HG03565 (cell line): Measurements from ENCODE around the gene BCOR.

Experiments used
- ATAC-seq: cut with Tn5 transposase; IDR thresholded peaks from one replicate; pipeline ENCODE4 v1.9.1; 2021; ENCODE audit warnings: mild to moderate bottlenecking, moderate library complexity; ENCODE audit not compliant: unreplicated experiment

BCOR gene

DNA sequence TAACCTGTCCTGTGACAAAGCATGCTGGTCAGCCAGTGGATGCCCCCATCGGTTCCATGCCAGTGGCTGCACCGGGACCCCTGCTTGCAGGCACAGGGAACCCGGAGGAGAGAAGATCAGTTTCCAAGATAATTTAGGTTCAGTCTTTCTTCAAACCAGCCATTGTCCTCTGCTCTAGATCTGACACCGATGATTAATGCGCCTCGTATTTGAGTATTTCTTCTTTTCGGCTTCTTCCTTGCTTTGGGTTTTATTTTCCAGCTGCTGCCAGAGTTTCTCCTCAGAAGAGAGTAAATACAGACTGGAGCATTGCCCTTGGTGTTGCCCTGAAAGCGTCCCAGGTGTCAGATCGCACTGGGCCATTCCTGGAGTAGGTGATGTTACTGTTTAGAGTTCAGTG, 19.2 kb upstream of the BCOR start:
- no peak for ATAC-seq

DNA sequence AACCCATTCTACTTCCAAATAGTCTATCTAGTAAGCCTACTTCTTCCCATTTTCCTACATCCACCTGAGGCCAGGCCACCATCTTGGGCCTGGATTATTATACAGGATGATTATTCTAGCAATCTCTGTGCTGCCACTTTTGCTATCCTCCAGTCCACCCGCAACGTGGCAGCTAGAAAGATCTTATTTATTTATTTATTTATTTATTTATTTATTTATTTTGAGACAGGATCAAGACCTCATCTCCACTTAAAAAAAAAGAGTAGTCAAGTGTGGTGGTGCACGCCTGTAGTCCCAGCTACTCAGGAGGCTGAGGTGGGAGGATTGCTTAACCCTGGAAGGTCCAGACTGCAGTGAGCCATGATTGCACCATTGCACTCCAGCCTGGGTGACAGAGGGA, 15.2 kb upstream of the BCOR start:
- ATAC-seq = no peak

DNA sequence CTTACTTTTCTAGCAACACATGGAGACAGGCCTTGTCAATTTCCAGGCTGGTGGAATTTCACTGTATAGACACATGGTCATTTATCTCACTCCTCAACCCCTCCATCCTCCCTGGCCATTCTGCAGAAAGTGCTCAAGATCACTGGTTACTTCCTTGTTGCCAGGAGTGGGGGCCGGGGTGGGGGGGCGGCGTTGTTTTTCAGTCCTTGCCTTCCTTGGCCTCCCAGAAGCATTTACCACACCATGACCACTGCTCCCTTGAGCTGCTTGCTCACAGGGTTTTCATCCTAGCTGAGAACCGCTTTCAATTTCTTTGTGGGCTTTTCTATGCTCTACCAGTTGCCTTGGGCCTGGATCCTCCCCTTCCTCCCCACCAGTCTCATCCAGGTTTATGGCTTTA, 14.1 kb upstream of the BCOR start:
- ATAC-seq = no peak

DNA sequence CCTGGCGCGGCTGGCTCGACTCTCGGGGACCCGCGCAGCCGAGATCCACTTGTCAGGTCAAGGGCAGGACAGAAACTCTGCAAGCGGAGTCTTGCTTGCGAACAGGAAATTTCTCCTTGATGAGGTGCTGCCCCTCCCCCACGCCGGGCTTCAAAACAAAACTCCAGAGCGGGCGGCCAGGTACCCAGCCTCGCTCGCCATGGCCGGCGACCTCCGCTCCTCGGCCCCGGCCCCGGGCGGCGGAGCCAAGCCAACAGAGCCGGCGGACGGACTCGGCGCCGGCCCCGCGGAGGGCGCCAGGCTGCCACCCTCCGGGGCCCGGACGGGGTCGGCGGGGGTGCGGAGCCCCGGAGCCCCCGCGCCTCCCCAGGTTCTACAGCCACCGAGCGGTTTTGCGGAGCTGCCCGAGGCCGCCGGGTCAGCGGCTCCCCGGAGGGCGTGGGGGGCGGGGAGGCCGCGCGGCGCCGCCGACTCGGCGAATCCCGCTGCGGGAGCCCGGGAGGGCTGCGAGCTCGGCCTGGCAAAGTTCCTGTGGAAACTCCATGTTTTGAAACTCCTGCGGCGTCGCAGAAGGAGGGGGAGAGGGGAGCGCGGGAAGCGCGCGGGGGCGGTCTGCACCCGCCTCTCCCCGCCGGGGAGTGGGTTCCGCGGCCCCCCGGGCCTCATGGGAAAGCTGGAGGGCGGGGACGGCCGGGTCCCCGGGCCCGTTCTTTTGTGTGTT, 11.7 kb upstream of the BCOR start:
- ATAC-seq = no peak

DNA sequence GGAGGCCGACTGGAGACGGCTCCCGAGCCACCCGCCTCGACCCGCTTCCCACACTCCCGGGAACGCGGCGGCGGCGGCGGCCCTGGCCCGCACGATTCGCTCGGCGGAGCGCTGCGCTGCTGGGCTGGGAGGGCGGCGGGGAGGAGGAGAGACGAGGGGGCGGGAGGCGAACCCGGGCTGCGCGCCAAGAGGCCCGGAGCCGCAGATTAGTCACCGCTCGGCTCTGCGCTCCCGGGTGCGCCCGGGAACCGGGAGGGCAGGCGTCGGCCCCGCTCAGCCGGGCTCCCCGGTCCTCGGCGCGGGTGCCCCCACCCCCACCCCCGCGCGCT, 11.2 kb upstream of the BCOR start:
- ATAC-seq = no peak

DNA sequence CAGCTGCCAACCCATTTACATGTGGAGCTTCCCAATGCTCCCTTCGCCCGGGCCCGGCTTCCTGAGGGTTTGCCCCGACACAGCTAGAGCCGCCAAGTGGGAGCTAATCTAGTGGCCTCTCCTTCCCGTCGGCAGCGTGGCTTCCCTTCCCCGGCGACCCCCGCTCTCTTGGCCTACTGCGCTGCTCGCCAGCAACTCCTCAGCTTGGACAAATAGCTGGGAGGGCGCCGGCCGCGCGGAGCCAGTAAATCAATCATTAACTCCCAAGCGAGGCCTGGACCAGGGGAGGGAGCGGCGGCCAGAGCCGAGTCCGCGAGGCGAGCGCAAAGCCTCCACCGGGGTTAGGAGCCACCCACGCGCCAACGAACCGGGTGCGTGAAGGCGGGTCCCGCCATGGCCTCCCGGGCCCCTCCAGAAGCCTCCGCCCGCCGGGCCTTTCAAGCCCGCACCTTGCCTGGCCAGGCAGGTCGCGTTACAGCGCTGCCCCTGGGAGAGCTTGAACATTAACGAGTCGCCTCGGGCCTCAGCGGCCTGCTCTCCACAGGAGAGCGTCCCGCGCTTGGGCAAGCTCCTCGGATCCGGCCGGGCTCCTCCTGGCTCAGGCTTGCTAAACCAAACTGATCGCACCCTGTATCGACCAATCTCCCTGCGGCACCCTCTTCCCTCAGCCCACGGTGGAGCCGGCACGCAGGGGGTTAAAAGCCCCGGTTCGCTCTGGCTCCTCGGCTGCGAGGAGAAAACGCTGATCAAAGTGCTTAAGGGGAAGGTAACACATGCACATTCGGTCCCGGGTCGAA, 10.6 kb upstream of the BCOR start:
- ATAC-seq = no peak

DNA sequence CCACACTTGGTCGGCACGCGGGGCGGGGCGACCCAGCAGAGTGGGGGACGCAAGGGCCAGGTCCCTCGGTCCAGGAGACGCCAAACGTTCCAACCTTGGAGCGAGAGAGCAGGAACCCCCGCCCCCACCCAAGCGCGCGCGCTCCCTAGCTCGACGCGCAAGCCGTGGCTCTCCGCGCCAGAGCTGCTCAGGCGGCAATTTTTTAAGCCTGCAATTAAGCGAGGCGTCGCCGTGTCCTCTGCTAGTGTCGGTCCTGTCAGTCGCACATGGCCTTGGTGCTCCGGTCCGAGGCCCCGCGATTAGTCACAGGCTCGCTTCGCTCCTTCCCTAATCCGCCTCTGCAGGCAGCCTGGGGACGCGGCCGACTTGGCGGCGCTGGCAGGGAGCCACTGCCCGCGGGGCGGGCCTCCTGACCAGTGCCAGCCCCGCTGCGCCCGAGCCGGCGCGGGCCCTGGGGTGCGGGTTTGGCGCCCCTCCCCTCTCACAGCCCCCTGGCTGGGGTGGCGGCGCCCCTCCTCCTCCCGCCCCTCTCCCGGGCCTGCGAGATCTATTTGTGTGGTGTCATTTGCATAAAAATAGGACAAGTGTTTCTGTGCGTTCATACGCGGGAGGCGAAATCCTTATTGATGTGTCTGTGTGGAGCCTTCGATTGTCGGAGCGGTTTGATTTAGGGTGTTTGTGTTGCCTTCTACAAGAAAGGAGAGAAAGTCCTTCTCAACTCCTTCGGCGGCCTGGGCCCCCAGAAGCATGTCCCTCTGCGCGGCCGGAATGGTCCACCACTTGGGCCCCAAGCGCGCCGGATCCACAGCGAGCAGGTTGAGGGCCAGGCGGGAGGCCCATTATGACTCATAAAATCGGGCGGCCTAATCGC, 9.8 kb upstream of the BCOR start:
- ATAC-seq = no peak

DNA sequence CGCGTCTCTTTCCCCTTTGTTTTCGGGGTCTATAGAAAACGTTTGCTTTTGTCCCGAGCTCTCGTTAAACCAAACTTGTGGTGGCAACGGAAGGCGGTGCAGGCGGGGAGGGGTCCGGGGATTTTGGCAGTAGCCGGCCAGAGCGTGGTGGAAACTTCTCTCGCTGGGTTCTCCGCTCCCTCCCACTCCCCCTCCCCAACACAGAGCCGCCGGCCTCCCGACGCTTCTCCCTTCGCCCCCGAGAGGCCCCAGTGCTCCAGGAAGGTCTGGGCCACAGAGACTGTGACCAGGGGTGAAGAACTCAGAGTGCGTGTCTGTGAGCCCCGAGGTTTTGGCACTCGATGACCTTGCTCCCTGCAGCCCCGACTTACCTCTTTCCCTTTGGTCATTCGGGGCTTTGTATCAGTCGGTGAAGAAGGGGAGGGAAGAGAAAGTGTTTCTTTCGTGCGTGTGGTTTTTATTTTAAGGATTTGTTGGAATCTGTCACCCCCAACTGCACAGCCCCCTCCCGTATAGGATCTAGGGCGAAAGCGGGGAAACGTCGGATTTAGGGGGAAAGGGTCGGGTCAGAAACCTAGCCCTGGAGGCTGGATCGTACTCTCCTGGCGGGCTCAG, 9.0 kb upstream of the BCOR start:
- no peak for ATAC-seq

DNA sequence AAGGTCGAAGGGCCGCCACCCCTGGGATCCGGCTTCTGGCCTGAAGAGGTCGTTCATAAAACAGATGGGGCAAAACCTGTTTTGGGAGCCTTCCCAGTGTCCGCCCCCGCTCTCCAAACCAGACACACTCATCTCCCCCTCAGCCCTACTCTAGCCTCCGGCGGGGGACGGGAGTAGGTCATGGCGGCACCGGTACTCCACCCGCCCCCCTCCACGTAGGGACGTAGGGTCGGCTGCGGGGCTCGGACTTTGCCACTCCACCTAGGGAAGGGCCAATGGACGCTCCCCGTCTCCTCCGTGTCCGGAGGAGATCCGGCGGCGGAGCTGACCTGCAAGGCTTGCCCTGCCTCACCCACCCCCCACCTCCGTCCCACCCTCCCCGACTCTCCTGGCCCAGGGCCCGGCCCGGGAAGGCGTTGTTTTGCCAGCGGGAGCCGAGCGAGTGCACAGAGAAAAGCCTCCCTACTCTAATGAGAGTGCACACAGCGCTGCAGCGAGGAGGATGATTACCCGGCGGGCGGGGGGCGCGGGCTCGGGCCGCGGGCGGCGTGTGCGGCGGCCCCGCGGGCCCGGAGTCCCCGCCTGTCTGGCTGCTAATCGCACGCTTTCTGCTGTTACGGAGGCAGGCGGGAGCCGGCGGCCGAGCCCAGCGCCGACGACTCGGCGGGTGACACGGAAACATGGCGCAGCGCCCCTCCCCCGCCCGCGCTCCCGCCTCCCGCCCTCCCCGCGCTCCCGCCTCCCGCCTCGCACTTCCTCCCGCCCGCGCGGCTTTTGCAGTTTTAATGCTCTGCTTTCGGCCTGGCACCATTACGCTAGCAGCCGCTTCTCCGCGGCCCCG, 8.3 kb upstream of the BCOR start:
- no peak for ATAC-seq

DNA sequence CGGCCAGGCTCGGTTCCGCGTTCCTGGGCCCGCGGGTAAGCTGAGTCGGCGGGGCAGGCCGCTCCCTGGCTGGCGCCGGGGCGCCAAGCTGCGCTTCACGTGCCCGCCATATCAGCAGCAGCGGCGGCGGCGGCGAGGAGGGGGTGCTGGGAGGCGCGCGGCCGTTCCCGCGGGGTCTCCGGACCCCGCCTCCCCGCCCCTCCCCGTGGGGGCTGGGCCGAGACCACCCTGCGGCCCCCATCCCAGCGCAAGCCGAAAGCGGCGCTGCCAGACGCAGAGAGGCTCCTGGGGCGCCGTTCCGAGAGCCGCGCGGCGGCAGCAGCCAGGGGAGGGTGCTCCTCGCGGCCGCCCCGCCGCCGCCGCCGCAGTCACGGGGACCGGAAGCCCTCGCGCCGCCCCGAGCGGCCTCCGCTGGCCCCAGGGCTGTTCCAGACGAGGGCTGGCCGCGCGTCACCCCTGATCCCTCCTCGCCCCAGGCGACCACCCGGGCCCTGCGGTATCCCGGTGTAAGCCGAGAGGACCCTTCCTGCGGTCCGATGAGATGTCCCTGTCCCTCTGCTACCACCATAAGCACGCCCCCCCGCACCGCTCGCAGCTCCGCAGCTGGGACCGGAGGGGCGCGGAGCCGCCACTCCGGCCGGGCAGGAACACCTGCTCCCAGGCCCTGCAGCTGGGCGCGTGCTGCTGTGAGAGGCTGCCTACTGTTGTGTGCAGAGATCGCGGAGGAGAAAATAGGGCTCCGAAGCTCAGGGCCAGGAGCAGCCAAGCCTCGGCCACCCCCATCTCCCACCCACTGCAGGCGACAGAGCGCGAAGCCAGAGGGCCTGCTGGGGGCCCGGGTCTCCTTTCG, 7.5 kb upstream of the BCOR start:
- no peak for ATAC-seq

DNA sequence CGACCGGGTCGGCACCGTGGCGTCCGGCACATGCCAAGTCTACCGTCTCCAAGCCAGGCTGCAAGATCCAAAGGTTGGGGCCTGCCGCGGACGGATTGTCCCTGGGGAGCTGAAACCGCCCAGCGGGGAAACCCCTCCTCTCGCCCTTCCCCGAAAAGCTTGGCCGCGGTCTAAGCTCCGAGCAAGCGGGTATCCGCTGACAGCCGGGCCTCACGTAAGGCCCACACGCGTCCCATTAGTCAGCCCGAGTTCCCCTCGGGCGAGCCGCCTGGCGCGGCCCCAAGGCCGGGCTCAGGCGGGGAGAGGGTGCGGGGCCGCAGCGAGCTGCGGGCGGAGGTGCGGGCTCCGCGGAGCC, 6.8 kb upstream of the BCOR start:
- ATAC-seq = no peak

DNA sequence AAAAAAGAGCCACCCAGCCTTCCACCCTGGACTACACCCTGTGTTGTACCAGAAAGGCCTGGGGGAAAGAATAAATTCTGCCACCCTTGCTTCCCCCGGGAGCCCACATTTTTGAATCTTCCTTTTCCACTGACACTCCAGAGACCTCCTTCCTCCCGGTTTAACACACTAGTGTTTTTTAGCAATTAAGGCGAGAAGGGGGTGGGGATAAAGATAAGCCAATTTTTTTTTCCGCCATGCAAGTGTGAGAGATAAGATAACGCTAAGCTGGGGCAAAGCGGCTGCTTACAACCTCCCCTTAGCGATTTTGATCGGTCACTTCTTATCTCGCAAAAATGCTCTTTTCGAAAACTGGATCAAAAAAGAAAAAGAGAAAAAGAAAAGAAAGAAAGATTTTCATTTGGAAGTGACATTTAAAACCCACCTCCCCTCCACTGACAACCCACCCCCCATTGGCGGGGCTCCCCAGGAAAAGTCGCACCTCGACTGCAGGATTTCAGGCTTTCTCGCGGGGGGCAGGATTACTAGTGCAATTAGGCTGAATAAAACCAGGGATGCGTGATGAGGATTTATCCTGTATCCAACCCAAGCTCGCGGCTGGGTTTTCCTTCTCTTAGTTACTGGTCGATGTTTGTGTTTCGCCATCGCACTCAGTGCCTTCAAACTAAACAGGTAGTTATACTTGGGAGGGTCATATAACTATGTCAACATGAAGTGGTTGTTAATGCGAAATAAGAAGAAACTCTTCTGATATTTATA, 6.0 kb upstream of the BCOR start:
- no peak for ATAC-seq

DNA sequence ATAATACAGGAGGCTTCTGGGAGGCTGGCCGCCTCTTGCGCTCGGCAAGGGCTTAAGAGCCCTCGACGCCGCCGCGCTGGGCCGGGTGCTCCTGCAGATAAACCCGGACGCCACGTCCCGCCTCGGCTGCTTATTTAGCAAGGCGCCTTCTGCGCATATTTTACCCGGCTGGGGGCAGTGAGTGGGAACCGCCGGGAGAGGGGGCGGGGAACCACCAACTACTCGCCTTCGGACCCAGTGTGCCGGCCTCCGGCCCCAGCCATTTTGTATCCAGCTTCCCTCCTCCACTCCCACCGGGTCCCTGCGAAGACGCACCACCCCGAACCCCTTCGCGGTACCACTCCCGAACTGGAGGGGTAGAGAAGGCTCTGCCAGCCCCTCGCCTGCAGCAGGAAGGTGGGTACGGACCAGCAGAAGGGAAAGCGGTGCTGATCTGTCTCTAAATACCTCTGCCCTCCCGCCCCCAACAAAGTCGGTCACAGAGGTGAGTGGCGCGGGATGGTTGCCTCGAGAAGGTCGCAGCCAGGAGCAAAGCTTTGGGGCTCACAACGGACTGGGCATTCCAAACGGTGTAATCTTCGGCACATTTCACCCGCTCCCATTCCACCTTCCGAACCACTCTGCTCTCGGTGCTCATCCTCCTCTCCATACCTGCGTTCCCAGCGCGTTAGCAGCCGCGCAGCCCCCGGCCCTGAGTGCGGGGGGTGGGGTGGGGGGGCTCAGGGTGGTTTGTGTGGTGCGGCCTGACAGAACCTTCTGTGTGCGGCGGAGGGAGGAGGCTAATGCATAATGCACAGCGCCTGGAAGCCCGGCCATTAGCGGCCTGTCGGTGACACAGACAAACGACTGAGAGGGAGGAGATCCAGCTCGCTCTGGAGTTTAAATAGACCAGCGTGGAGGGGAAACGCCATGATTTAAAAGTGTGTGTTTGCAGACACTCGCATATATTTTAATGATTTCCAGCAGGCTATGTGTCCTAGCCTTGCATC, 4.9 kb upstream of the BCOR start:
- no peak for ATAC-seq

DNA sequence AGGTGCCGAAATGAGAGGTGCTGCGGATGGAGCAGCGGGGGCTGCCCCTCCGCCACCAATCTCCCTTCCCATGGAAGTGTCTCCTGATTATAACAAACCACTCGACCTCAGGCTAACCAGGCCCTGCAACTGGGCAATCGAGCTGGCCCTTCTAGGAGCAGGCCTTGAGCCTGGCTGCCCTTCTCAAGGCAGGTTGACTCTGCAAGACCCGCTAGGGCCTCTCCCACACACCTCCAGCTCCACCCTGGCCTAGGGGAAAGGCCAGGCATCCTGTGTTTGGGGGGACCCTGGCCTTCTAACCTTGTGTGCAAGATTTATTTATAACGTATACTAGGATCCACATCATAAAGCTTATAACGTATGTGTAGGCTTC, 3.7 kb upstream of the BCOR start:
- no peak for ATAC-seq

DNA sequence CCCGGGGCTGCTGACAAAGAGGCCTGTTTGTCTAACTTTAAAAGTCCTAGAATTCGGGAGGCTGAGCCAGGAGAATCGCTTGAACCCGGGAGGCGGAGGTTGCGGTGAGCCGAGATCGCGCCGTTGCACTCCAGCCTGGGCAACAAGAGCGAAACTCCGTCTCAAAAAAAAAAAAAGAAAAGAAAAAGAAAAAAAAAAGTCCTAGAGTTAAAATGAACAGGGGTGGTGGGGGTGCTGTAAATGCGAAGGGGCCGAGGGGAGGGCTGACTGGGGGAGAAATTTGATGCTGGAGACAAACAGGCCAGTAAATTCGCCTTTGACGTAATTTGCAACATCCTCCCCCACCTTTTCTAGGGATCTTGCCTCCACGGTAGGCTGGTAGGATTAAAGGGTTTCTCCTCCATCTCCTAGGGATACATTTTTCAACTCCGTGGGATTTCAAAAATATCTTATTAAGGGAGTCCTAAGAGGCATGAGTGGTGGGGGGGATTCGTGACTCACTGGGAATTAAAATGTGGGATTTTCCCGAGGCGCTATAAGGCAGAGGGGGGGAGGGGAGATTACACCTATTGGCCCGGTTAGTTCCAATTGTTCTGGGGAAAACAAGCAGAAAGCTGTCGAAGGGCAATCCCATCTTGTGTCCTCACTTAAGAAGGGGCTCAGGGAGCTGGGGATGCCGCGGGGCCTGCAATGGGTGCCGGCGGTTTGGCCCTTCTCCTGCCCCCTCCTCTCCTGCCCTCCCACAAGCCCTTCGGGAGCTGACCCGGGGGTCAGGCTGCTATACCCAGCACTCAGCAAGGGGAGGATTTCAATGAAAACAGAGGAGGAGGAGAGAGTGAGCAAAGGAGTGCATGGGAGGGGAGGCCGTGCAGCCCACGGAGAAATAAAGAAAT, 3.0 kb upstream of the BCOR start:
- ATAC-seq = no peak

DNA sequence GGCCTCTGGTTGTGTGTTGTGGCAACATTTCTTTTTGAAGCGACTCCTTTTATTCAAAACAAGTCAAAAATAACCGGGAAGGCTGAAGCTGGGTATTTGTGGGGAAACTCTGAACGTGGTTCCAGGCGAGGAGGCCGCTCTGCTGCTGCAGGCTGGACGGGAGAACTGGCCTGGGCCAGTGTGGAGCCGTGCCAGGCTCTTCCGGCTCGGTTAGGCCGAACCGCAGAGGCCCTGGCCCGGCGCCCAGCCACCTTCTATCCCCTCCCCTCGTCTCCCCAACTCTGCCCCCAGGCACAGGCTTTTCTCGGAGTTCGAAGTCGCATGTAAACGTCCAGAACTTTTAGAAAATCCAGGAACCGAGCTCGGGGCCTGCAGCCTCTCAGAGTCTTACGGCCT, 2.4 kb upstream of the BCOR start:
- ATAC-seq = no peak
